Activated T-helper 1 cell treated with anti-CD3 and anti-CD28 coated beads, Interleukin-12 subunit alpha, Interleukin-12 subunit beta, Interleukin-2, Interleukin-4 antibody, amounts not matched to agents 30 ng/mL and 10 ng/mL and 1 ng/mL, durations not matched to agents 14 hours and 24 hours and 36 hours (primary cell): ENCODE data around the gene FARS2. TPM values are rescaled to one million over a fixed set of nuclear protein-coding genes. Genes with fewer than 3 reads are reported as not detected.
A peak's percentile ranks its signal among the peaks of the same experiment; 100 is the strongest.

Source experiments
- DNase-seq: peaks from one replicate; pipeline ENCODE4 v3.0.0; 2021; ENCODE audit warnings: low spot score
- H3K27ac Mint-ChIP-seq: one replicate; pipeline ENCODE4 v1.8.0; 2021; ENCODE audit warnings: mild to moderate bottlenecking, mixed read lengths
- H3K27me3 Mint-ChIP-seq: one replicate; pipeline ENCODE4 v1.8.0; 2022; ENCODE audit warnings: mild to moderate bottlenecking, moderate library complexity, mixed read lengths; ENCODE audit not compliant: insufficient read depth
- H3K36me3 Mint-ChIP-seq: one replicate; pipeline ENCODE4 v1.8.0; 2021; ENCODE audit warnings: low read depth, mixed read lengths
- H3K4me1 Mint-ChIP-seq: one replicate; pipeline ENCODE4 v1.8.0; 2021; ENCODE audit warnings: low read depth, mixed read lengths
- H3K4me3 Mint-ChIP-seq: one replicate; pipeline ENCODE4 v1.8.0; 2021; ENCODE audit warnings: mild to moderate bottlenecking, moderate library complexity, mixed read lengths
- H3K9me3 Mint-ChIP-seq: one replicate; pipeline ENCODE4 v1.8.0; 2021; ENCODE audit warnings: mixed read lengths
- intact Hi-C: fragments of 100-400 bp; cut with micrococcal nuclease; formaldehyde crosslinking; loops from one replicate; pipeline ENCODE4 v1.15.1; 2024
- total RNA-seq: library from RNA; stranded (reverse); gene quantifications from 2 replicates; pipeline ENCODE4 v1.2.3, GENCODE V29; 2022

Gene FARS2
- total RNA-seq, 1 donor from 2014 or later: 23.8 TPM

DNA sequence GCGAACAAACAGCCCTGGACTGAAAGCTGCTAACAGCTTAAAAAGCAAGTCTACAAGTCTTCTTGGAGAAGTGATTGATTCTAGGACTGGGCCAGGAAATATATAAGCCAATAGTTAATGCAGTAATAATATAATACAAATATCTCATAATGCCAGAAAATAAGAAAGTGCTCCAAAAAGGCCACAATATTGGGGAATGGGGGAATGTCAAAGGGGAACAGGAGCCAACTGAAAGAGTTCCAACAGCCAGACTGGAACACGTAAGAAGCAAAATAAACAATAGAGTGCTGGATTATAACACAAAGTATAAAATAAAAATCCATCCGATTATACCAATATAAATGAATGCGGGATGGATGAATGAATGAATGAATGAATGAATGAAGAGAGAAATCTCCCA, 449.6 kb downstream of the FARS2 start:
- Mint-ChIP-seq H3K27me3 (peaks cover 2% of the 10 kb centered on the region), H3K36me3 (peaks cover 2% of the 10 kb centered on the region), H3K9me3 (peaks cover 9% of the 10 kb centered on the region), H3K4me3 (no peak overlapping the region), H3K27ac (no peak overlapping the region), H3K4me1 (peaks cover 13% of the 10 kb centered on the region)
- no peak for DNase-seq
- intact Hi-C loops: no loop called here

DNA sequence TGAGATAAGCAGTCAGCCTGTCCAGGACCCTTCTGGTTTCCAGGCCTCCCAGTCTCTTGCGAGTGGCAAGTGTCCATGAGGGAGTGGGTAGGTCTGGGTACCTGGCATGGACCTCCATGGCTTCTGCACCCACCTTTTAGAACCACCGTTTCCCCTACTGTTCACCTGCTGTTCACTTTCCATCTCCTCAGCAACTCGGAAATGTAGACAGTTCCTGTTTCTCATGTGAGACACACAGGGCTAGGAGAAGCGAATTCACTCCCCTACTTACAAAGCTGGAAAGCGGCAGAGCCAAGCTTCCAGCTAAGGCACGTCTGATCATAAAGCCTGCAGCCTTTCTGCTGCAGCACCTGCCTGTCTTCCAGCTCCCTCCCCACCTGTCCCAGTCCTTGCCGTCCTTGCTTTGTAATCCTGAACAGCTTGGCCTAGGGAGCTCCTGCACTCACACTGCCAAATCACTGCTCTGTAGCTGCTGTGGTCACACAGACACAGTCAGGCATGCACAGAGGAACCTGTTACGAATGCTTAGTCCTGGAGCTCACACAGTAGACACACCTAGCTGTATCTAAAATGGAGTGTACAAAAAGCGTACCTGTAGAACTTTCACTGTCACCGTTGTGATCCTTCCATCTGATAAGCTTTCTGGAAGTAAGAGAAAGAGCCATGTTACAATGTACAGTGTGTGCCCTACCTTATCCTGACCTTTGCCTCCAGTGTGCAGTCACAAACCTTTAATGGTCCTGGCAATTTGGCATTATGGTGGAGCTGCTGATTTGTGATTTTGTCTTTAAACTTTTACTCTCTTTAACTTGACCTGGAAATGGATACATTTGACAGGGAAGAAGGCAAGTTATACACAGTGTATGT, 451.3 kb downstream of the FARS2 start:
- no peak for DNase-seq
- no peaks in the 10 kb centered on the region for H3K4me1 Mint-ChIP-seq
- H3K4me3 Mint-ChIP-seq: no peak overlapping the region
- no peak overlapping the region for H3K27ac Mint-ChIP-seq
- H3K9me3 Mint-ChIP-seq: peaks cover 25% of the 10 kb centered on the region
- intact Hi-C loops: no loop called here
- peaks cover 7% of the 10 kb centered on the region for H3K36me3 Mint-ChIP-seq
- H3K27me3 Mint-ChIP-seq: peaks cover 2% of the 10 kb centered on the region

DNA sequence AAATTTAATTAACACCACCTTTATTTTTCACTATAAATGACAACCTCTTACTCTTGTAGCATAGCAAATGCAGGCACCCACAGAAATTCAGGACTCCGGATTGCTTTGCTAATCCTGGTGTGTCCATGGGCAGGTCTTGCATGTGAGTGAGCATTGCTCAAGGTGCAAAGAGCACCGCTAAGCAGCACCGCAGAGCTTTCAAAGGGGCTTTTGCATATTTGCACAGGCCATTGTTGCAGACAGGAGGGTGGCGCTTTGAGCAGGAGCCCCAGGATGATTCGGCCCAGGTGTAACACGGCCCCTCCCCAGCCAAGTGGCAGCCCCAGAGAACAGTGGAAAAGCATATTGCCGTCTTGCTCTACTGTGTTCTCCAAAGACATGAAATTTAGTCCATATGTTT, 452.2 kb downstream of the FARS2 start:
- no peak for DNase-seq
- peaks cover 2% of the 10 kb centered on the region for H3K27me3 Mint-ChIP-seq
- H3K4me3 Mint-ChIP-seq: no peak overlapping the region
- peaks cover 7% of the 10 kb centered on the region for H3K36me3 Mint-ChIP-seq
- H3K27ac Mint-ChIP-seq: no peak overlapping the region
- intact Hi-C loops: no loop called here
- H3K4me1 Mint-ChIP-seq: no peaks in the 10 kb centered on the region
- H3K9me3 Mint-ChIP-seq: peaks cover 25% of the 10 kb centered on the region

DNA sequence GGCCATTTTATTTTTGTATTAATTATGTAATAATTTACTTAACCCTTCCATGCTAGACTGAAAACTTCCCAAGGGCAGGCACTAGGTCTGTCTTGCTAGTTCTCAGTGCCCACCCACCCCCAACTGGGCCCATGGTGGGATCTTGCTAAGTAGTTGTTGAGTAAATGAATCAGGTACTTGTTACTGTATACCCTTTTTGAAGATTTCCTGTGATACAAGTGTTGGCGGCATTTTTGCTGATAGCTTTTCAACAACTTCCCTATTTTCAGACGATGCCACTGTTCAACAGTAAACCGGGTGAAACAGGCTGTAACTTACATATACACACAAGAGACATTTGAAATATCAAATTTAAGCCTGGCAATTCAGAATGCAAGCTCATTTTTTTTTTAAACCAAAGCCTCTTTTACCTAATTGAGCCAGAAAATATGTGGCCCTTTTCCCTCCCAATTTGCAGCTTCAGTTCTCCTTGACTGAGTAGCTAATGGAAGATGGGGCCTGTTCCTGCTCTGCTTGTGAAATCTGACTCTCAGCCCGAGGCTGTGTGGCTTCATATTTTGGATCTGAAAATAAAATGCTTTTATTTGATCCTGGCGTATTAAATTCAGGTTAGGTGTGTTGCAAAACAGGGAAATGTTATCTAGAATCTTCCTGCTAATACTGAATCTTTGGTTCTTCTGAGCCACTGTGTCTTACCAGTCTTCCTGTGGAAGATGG, 457.1 kb downstream of the FARS2 start:
- H3K36me3 Mint-ChIP-seq: peaks cover 7% of the 10 kb centered on the region

DNA sequence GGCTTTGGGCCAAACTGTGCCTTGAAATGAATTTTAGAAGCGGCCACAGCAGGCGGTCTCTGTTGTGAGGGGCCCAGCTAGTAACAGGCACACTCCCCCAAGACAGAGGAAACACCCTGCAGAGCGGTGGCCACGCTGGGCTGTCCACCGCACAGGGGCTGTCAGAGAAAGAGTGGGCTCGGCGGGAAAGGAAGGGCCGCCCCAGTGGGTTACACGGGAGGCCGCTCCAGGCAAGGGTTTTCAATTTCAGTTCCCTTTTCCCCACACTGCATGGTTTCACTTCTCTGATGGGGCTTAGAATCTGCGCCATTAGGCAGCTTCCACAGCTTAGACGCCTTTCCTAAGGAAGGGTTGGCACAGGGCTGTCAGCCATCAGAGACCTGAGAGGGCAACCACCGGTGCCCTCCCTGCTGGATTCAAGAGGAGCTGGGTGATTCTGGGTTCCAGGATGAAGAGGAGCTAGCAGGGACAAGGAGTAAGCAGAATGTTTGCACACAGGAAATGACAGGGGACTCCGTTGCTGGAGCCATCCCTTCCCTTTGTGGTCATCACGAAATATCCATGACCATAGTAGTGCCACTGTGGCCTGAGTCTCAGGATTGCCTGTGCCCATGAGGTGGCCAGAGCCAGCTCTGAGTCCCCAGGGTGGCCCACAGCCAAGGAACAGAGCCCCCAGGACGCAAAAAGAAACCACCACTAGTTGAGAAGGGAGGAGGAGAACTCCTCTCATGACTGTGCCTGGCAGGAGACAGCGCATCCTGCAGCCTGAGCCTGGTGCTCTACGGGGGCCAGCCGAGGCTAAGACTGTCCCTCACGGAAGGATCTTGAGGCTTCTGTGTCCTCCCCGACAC, 462.8 kb downstream of the FARS2 start:
- Mint-ChIP-seq H3K4me1 (peaks cover 15% of the 10 kb centered on the region), H3K27me3 (no peaks in the 10 kb centered on the region), H3K27ac (peak overlapping the region; percentile 61), H3K9me3 (no peaks in the 10 kb centered on the region), H3K4me3 (peak overlapping the region; percentile 76), H3K36me3 (no peaks in the 10 kb centered on the region)
- intact Hi-C loops: no loop called here
- DNase-seq: no peak

More for the DNA sequence above, 457.1 kb downstream of the FARS2 start:
- Mint-ChIP-seq H3K27me3 (peaks cover 2% of the 10 kb centered on the region), H3K9me3 (peaks cover 25% of the 10 kb centered on the region), H3K4me1 (peaks cover 6% of the 10 kb centered on the region), H3K4me3 (no peak overlapping the region), H3K27ac (no peak overlapping the region)
- intact Hi-C loops: no loop called here
- DNase-seq: no peak

DNA sequence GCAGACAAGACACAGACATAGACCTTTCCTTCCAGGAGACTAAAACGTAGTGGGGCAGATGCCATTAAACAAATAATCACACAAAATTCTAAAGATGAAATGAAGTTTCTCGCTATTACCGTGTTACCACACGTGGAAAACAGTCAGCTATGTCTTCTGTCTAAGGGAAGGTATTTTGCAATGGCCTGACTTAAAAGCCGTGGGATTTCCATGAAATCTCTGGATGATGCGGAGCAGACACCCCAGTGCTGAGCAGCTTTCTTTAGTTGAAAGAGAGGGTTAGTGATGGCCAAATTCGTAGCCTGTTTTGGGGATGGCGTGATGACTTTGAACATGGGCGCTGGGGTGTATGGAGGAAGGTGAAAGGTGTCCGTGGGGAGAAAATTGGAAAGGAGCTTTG, 463.6 kb downstream of the FARS2 start:
- intact Hi-C loops: no loop called here
- H3K4me1 Mint-ChIP-seq: peaks cover 15% of the 10 kb centered on the region
- no peaks in the 10 kb centered on the region for H3K9me3 Mint-ChIP-seq
- no peak overlapping the region for H3K27ac Mint-ChIP-seq
- H3K27me3 Mint-ChIP-seq: no peaks in the 10 kb centered on the region
- no peak overlapping the region for H3K4me3 Mint-ChIP-seq
- no peaks in the 10 kb centered on the region for H3K36me3 Mint-ChIP-seq
- no peak for DNase-seq

DNA sequence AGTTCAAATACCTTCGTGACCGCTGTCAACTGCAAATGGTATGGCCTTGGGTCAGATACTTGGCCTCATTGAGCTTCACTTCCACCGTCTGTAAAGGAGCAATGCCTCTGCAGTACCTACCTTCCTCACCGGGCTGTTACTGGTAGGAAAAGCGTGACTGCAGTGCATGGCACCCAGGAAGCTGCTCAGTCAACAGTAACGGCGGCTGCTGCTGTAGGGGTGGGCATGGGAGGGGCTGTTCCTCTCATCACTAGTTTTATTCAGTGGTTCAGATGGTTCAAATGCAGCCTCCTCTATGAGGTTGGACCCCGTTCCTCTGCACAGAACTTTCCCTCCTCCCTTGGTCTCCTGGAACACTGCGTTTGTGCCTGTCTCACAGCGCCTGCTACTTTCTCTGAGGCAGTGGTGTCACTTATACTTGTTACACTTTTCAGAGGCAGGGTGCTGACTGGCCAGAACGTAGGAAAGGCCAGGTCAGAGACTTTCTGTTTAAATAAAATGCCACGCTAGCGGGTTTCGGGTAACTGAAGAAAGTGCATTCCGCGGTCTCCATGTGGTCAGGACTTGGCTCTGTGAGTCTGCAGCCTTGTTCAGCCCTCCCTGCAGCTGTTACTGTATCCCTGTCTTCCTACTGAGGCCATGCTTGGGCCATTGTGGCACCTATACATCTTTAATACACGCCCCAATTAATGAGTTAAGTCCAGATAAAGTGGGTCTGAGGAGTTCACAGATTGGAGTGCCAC, 465.8 kb downstream of the FARS2 start:
- no peak for DNase-seq
- H3K4me3 Mint-ChIP-seq: no peak overlapping the region
- peaks cover 3% of the 10 kb centered on the region for H3K27me3 Mint-ChIP-seq
- H3K27ac Mint-ChIP-seq: no peak overlapping the region
- intact Hi-C loops: no loop called here
- no peaks in the 10 kb centered on the region for H3K9me3 Mint-ChIP-seq
- no peaks in the 10 kb centered on the region for H3K36me3 Mint-ChIP-seq
- H3K4me1 Mint-ChIP-seq: peaks cover 15% of the 10 kb centered on the region

DNA sequence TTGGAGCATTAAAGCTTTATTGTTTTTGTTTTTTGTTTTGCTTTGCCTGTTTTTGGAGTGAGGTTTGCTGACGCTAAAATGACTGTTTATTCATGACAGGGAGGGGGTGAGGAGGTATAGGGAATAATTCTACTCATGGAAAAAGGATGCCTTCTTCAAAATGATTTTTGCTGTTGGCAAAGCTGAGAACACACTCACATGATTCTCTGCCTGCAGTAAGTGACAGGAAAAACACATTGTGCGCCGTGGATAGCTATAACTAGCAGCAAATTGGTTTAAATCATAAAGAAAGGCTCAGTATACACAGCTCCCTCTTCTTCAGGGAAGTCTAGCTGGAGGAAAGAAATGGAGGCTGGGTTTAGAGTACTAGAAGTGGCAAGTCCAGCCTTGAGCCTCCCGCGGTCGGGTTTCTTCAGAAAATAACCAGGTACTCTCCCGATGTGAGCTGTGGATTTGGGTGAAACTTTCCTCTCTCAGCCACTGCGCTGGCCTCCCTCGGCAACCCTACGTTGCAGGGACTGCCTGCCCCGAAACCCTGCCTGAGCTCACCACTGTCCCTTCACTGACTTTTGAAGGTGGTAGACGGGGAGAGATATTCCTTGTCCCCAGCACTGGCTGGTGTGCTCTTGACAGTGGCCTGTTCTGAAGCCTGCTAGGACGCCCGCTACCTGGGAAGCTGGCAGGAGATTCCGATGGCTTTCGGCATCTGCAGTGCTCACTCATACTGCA, 467.2 kb downstream of the FARS2 start:
- Mint-ChIP-seq H3K9me3 (no peaks in the 10 kb centered on the region), H3K27ac (no peak overlapping the region), H3K36me3 (no peaks in the 10 kb centered on the region), H3K4me3 (no peak overlapping the region), H3K27me3 (peaks cover 3% of the 10 kb centered on the region), H3K4me1 (peaks cover 7% of the 10 kb centered on the region)
- intact Hi-C loops: no loop called here
- no peak for DNase-seq

DNA sequence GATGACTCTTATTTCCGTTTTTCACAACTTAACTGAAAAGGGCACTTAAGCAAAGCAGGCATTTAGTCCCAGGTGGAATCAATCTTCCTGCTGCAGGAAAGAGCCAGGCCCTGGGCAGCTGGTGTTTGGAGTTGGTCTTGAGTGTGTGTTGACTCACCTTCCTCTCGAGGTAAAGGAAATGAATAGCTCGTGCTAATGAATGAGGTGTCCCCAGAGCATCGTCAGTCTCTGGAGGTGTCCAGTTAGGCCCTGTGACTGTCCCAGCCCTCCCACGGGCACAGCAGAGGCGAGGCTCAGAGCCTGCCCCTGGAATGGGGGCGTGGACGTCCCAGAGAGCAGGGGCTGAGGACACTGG, 467.7 kb downstream of the FARS2 start:
- no peaks in the 10 kb centered on the region for H3K9me3 Mint-ChIP-seq
- intact Hi-C loops: no loop called here
- peaks cover 3% of the 10 kb centered on the region for H3K27me3 Mint-ChIP-seq
- H3K4me1 Mint-ChIP-seq: peaks cover 2% of the 10 kb centered on the region
- no peaks in the 10 kb centered on the region for H3K36me3 Mint-ChIP-seq
- no peak overlapping the region for H3K4me3 Mint-ChIP-seq
- DNase-seq: no peak
- H3K27ac Mint-ChIP-seq: no peak overlapping the region

DNA sequence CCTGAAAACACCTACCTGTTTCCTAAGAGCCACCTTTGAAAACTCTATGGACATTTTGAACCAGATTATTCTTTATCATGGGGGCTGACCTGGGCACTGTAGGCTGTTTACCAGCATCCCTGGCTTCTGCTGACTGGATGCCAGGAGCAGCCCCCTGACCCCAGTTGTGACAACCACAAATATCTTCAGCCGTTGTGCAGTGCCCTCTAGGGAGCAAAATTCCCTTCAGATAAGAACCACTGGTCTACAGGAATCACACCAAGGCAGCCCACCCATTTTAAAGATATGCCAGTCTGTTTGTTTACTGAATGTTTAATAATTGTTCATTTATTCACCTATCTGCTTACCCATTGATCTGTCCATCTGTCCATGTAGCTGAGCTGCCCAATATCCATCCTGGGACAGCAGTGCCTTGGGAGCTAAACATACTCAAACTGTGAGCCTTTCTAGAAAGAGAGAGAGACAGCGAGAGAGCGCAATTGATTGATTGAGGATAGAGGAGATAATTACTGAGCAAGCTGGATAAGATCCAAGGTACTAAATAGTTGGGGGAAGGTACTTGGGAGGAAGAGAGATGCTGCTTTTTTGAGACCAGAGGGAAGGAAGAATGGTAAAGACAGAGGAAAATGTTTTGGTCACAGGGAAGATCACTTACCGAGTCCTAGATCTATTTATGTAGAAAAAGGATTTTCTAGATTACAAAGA, 468.7 kb downstream of the FARS2 start:
- no peak overlapping the region for H3K27ac Mint-ChIP-seq
- DNase-seq: no peak
- peaks cover 3% of the 10 kb centered on the region for H3K27me3 Mint-ChIP-seq
- H3K9me3 Mint-ChIP-seq: no peaks in the 10 kb centered on the region
- H3K4me1 Mint-ChIP-seq: no peaks in the 10 kb centered on the region
- H3K36me3 Mint-ChIP-seq: no peaks in the 10 kb centered on the region
- intact Hi-C loops: no loop called here
- H3K4me3 Mint-ChIP-seq: no peak overlapping the region

DNA sequence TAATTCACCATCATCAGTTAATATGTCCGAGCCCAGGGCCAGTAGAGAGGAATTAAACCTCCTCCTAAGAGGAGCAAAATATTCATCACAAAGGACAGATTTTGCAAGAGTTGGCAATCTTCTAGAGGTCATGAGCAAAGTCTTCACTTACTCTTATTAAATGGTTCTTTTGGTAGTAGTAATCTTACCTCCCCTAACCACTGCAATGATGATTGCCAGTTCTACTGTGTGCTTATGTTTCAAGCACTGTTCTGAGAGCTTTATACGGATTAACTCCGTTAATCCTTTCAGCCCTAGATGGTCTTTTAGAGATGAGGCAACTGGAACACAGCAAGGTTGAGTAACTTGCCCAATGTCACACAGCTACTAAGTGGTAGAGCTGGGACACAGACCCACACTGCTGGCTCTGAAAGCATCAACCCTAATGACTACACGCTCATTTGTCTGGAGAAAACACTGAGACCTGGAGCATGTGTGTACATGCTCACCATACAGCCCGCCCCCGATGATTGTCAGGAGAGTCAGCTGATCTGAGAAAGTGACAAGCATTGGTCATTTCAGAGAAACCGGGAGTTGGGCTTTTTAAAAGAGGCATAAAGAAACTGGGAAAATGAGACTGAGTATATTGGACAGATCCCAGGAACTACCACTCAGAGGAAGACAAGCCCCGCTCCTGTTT, 469.4 kb downstream of the FARS2 start:
- intact Hi-C loops: no loop called here
- Mint-ChIP-seq H3K4me1 (no peaks in the 10 kb centered on the region), H3K9me3 (no peaks in the 10 kb centered on the region), H3K27ac (no peak overlapping the region), H3K36me3 (no peaks in the 10 kb centered on the region), H3K4me3 (no peak overlapping the region), H3K27me3 (peaks cover 3% of the 10 kb centered on the region)
- DNase-seq: no peak
